ENCODE data around the gene CREB5.
"Not testable (repeated sequence)": the region's sequence is repeated elsewhere in the genome, so short reads cannot be mapped to it uniquely, and the experiment has no call there.

The CREB5 gene

DNA sequence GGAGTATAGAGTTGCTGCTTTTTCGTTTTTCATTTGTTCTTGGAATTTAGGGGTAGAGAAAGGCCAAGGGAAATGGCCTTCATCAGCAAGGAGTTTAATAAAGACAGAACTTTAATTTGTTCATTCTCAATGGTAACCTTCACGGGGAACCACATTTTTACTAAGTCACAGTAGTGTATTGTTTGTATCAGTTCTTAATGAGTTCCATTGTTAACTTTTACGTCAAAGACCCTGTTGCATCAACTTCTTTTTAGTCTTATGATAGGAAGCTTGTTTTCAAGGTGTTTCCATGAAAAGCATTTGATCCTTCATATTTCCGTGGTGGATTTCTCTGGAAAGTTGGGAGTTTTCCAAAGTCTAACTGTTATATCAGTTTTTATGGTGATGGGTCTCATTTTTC lies 169.9 kb downstream of the CREB5 start:
- no peak for DNase-seq (ENCODE audit: low spot score)

DNA sequence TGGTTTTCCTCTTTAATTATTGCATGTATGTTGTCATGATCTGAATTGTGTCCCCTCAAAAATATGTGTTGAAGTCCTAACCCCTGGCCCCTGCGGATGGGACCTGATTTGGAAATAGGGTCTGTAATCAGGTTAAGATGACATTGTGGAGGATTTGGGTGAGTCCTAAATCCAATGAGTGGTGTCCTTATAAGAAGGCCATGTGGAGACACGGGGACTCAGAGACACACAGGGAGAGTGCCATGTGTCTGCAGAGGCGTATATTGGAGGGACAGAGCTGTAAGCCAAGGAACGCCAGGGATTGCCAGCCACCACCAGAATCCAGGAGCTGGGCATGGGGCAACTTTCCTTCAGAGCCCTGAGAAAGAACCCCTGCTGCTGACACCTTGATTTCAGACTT lies 171.9 kb downstream of the CREB5 start:
- no peak for DNase-seq (ENCODE audit: low spot score)

DNA sequence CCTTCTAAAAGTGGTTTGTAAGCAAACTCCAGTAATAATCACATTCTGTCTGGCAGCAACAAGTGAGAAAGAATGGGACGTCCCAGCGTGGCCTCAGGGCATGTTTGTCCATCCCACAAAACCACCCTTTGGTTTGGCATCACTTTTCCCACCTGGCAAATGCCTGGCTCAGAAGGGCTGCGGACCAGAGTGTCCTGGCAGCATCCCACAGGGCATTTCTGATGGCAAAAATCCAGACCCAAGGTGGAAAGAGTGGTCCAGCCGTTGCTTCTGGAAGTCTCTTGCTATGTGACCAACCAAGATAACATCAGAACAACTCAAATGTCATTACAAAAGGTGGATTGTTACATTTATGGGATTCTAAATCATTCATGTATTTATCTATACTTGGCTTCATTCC lies 174.4 kb downstream of the CREB5 start:
- DNase-seq (ENCODE audit: low spot score): no peak

DNA sequence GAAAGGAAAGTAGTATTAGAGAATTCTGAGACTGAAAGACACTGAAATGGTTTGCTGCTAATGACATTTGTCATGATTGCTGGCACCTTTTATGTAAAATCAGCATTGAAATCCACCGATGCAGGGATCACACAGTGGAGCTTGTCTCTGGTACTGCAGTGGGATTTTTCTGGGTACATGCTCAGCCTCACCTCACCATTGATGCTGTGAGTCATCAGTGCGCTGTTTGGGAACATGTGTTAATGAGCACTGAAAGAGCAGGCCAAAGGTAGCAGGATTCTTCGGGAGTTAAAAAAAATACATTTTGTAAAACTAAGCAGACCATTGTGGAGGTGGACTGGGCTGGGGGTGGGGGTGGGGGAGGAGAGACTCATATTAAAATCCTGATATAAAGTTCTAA lies 174.9 kb downstream of the CREB5 start:
- DNase-seq (ENCODE audit: low spot score): no peak

DNA sequence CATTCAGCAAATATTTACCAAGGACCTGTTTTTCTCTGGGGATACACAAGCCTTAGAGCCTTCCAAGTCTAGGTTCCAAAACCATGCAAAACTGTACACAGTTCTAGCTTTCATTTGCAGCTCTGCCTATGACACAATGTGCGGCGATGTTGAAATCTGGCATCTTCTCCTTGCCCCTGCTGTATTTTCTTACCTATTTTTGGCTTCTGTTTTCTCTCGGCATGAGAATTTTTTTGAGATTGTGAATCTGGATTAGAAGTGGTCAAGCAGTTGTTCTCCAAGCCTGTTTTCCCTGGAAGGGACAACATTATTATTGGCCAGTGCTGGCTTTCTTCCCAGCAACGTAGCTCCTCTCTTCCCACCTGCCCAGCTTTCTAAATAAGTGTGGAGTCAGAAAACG lies 176.3 kb downstream of the CREB5 start:
- DNase-seq (ENCODE audit: low spot score): no peak

DNA sequence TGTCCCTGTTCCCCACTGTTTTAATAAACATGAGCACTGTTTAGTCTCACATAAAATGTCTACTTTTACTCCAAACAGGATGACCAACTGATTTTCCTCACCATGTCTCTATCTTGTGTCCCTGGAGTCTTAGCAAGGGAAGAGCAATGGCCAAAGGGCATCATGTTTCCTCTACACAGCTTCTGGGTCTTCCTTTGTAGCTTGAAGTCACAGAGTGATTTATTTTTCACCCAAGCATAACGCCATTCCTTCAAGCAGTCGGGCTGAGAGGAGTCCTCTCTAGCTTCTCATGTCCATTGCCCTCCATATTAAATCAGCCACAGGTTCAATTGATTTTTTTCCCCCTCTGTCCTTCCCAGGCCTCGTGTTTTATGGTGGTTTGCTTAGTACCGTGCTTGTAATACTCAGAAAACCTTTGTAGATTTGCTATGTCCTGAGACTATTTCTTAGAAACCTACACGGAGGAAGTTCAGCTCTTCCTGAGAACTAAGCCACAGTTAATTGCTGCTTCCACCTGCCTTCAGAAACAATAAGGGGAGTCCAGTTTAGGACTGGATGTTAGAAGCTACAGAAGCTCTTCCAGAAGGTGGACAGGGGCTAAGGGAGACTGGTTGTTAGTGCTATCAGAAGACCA lies 178.8 kb downstream of the CREB5 start:
- DNase-seq (ENCODE audit: low spot score): no peak

DNA sequence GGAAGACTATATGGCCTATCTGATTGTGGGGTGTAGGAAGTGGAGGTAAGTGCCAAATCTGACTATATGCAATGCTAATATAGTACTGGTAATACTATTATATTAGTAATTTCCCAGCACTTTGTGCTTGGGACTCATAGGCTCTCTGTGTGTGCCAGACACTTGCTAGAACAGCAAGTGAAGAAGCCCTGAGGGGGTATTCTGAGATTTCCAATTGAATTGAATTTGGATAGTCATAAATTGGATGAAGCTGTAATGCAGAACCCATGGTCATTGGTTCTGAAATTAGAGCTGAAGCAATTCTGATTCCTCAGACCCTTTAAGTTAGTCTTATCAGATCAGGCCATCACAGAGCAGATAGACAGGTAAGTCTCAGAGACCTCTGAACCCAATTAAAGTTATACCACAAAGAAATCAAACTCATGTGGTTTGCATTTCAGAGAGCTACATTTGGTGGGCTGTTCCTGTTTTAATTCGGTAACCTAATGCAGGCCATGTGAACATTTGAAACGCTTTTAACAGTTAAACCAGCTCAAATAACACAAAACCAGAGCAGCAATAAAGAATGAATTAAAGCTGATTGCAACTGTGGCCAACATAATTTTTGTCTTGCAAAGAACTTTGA lies 179.5 kb downstream of the CREB5 start:
- DNase-seq (ENCODE audit: low spot score): no peak

DNA sequence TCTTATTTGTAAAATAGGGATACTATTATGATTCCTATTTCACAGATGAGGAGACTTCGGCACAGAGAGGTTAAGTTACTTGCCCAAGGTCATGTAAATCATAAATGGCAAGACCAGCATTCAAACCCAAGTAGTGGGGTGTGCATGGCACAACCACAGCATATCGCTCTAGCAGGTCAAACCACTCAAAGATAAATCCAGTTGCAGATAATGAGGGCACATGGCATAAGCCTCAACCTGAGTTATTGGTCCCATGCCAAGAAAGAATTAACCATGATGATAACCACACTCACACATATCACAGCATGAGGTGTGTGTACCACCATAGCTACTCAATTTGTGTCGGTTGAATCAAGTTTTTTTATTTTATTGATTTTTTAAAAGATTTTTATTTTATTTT lies 180.5 kb downstream of the CREB5 start:
- no peak for DNase-seq (ENCODE audit: low spot score)

DNA sequence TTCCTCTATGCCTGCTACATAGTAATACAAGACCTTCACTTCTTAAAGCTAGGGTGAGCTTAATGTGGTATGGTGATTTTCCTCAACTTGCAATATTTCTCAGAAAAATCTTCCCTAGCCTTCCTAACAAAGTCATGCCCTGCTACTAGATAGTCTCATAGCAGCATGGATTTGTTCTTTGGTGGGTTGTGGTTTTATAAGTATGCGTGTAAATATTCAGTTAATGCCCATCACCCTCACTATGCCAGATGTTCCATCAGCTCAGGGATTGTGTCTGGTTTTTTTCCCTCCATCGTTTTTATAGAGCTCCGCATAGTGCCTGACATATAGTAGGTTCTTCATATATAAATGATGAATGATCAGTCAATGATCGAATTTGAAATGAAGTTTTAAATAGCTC lies 182.8 kb downstream of the CREB5 start:
- DNase-seq (ENCODE audit: low spot score): no peak

DNA sequence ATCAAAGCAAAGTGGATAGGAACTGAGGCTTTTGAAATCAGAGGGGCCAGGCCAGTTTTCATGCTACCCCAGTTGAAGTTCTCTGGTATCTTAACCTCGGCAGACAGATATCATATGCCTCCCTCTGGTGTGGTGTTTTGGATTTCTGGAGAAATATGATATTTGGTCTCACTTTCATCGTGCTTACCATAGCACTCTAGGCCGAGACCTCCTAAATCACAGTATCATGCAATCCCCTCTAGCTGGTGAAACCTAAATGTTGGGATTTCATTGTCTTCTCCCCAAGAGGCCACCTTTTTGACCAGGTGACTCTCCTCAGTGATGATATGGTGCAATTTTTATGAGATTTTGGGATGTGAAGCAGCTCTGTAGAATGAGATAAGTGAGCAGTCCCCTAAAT lies 183.5 kb downstream of the CREB5 start:
- DNase-seq (ENCODE audit: low spot score): no peak

DNA sequence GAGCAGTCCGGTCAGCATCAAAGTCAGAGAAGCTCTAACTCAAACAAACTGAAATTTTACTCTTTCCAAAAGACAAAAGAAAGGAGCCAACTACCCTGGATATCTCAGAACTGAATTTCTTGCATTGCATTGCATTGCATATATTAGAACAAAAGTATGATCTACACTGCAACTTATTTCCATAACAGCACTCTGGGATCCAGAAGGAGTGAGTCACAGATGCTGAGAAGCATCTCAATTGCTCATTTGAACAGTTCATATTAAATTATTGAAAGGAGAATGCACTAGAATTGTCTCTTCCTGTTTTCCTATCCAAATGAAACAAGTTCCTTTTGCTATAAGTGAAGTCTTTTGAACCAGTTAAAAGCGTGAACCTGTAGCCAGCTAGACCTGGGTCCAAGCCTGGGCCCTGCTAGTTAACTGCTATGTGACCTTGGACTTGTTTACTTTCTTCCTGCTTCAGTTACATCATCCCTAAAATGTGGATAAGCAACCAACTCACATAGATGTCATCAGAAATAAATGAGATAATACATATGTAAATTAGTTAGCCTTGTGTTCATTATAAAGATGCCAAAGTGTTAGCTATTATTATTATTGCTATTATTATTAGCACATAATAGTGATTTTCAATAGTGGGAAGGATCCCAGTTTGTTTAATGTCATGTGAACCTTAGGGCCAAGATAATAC lies 184.1 kb downstream of the CREB5 start:
- no peak for DNase-seq (ENCODE audit: low spot score)

DNA sequence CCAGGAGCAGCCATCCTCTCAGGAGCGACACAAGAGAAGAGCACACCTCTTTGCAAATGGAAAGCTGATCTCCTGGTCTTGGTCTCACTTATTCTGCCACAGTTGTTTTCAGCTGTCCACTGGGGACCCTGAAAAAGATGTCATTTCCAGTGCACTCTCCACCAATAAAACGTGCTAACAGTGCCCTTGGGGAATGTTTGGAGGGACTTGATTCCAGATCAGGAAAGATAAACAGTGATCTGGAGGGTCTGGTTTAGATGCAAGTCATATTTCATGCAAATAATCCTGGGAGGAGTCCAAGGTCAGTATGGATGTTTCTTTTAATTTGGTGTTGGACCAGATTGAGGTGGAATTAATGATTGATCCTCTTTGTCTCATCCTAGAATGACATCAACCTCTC lies 185.0 kb downstream of the CREB5 start:
- DNase-seq (ENCODE audit: low spot score): no peak

DNA sequence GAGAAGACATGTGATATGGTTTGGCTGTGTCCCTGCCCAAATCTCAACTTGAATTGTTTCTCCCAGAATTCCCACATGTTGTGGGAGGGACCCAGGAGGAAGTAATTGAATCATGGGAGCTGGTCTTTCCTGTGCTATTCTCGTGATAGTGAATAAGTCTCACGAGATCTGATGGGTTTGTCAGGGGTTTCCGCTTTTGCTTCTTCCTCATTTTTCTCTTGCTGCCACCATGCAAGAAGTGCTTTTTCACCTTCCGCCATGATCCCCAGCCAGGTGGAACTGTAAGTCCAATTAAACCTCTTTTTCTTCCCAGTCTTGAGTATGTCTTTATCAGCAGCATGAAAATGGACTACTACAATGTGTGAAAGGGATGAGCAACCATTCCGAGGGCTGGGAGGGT lies 185.7 kb downstream of the CREB5 start:
- not testable (repeated sequence) for DNase-seq (ENCODE audit: low spot score)

DNA sequence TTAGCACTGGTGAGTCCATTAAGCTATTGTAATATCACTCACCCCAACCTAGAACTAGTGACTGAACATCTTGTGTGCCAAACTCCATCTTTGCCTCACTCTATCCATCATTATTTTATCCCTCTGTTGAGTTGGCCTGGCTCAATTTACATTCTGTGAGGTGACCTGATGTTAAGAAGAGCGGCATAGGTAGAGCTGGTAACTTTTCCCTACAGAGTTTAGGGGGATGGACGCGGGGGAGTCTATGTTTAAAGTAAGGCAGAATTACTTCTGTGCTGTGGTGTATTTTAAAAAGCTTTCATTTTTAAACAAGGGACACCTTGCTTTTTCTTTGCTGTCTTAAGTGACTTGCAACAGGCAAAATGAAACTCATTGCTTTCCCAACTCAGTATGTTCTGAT lies 186.3 kb downstream of the CREB5 start:
- no peak for DNase-seq (ENCODE audit: low spot score)

DNA sequence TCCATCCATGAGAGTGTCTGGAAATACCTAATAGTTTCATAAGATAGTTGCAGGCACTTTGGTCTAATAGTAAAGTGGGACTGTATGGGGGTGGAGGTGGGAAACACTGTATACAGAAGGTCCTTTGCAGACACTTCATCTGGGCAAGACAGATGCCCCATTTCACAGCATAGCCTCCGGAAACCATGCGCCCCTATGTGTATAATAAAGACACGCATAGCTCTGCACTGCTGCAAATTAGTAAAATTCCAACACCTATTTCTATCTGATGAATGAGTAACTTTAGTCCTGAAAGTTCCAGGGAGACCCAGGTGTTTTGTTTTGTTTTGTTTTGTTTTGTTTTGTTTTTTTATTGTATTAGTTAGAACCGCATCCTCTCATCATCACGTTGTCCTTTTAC lies 187.1 kb downstream of the CREB5 start:
- no peak for DNase-seq (ENCODE audit: low spot score)

DNA sequence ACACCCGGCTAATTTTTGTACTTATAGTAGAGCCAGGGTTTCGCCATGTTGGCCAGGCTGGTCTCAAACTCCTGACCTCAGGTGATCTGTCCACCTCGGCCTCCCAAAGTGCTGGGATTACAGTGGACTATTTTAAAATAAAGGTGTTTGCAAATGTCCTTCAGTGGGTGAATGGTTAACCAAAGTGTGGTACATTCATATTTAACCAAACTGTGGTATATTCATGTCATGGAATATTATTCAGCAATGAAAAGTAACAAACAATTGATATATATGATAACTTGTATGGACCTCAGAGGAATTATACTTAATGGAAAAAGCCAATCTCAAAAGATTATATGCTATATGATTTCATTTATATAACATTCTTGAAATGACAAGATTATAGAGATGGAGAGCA lies 190.0 kb downstream of the CREB5 start:
- DNase-seq (ENCODE audit: low spot score): no peak

DNA sequence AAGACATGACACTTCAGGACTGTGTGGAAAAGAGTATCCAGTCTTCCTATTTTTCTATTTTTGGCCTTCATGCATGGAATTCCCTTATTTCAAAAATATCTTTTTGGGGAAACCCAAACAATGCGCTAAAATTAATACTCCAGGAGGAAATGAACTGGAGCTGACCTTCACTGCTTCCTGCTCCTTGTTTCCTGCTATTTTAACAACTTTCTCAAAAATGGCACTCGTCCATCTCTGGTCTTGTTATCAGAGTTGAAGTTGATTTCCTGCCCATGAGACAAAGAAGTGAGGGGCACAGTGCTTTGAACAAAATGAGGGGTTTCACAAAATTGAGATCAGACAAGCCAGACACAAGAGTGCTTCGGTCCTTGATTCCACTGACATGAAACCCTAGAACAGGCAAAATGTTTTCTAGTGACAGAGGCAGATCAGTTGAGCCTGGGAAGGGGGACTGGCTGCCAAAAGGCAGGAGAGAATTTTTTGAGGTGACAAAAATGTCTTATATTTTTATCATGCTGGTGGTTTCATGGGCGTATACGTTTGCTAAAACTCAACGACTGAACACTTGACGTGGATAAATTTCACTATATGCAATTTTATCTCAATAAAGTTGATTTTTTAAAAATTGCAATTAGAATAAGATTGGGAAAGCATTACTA lies 193.2 kb downstream of the CREB5 start:
- no peak for DNase-seq (ENCODE audit: low spot score)

DNA sequence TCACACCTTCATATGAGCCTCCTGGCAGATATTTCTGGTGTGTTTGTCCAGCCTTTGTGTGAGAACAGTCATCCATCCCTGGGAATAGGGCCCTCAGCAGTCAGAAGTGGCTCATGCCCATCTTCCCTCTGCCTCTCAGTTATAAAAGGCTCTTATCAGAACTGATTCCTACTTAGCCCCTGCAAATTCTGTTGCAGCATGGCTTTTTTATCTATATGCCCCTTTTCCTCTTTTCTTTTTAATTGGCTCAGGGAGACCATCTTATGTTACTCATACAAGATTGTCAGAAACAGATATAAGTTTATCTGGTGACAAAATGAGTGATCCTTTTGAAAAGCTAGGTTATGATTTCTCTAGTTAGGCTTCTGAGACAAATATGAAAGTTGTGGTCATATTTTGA lies 194.1 kb downstream of the CREB5 start:
- DNase-seq (ENCODE audit: low spot score): no peak

DNA sequence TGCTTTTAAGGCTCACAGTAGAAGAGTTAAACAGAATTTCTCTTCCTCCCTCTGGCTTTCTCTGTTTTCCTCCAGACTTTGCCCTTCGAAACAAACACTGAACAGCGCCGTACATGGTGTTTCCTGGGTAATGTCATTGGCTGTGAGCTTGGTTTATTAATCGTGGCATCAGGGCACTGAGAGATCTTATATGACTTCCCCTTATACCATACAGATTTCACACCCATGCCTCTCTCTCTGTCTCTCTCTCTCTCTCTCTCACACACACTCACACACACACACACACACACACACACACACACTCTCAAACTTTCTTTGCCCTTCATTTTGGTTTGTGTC lies 195.5 kb downstream of the CREB5 start:
- no peak for DNase-seq (ENCODE audit: low spot score)

DNA sequence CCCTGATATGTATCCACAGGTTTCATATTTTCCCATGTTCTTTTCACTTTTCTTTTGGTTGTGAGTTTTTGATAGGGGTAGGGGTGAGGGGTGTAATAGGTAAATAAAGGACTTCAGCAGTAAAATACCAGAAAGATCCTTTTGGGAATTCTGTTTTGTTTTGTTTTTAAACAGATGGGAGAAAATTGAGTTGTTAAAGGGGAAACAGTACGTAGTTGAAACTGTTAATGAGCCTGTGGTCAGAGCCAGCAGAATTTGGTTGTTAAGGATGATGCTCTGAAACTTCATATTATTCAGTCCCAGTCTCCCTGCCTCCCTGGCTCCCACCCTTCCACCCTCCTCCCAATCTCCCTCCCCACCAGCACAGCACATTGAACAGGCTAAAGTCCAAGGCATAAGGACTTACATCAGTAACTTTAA lies 195.9 kb downstream of the CREB5 start:
- DNase-seq (ENCODE audit: low spot score): no peak

DNA sequence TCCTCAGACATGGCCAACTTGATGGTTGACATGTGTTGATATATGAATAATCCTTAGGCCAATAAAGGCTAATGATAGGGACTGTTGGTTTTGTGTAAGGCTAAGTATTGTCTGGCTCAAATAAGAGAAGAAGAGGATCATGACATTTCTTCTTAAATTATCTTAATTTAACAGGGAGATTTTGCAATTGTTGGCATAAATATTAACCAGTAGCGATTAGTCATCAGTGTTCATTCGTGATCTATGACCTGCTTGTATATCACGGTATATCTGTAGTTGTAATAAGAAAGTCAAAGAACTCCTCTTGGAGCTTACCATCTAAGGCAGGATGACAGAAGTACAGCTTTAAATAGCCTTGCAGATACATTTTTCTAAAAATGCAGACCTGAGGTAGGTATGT lies 196.4 kb downstream of the CREB5 start:
- no peak for DNase-seq (ENCODE audit: low spot score)

DNA sequence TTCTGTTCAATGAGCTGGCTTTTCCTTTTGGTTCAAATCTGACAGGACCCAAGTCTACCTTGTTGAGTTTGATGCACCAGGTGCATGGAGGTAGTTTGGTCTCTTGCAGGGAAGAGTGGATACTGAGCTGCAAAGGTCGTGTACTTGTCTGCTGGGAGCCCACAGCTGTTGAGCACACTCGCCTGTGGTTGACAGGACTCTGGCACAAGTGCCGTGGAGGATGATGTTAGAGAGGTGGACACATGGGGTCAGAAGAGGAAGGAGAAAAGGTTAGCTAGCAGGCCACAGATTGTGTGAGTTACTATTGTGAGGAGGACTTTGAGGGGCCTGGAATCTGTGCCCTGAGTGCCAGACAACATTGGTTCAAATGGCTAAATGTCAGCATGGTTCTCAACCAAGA lies 197.3 kb downstream of the CREB5 start:
- DNase-seq (ENCODE audit: low spot score): no peak

DNA sequence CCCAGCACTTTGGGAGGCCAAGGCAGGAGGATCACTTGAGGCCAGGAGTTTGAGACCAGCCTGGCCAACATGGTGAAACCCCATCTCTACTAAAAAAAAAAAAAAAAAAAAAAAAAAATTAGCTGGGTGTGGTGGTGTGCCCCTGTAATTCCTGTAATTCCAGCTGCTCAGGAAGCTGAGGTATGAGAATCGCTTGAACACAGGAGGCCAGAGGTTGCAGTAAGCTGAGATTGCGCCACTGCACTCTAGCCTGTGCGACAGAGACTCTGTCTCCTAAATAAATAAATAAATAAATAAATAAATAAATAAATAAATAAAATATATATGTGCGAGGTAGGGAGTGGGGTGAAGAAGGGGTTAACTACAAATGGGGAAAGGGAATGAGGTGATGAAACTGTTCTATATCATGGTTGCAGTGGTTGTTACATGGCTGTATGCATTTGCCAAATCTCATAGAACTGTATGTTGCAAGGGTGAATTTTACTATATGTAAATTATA lies 199.1 kb downstream of the CREB5 start:
- DNase-seq (ENCODE audit: low spot score): not testable (repeated sequence)
